GM10248 (cell line): Measurements from ENCODE around the gene ITPR1.

Experiments
- CTCF ChIA-PET: fragments of 300-600 bp; sonication (Branson Sonifier 250); formaldehyde crosslinking; extraction: SDS; loops from one replicate; lab custom pipeline; 2021; ENCODE audit warnings: antibody characterized with exemption; lab: Yijun Ruan, JAX
- POLR2A ChIA-PET: fragments of 350-650 bp; sonication (Branson Sonifier 250); formaldehyde crosslinking; extraction: SDS; loops from one replicate; lab custom pipeline; 2020; ENCODE audit warnings: antibody characterized with exemption; lab: Yijun Ruan, JAX
- DNase-seq: peaks from one replicate; pipeline ENCODE4 v3.0.0; 2012; ENCODE audit errors: extremely low spot score
- TF ChIP-seq, protein P1 (sequence below): IDR thresholded peaks from 2 replicates; pipeline ENCODE4 v1.5.1; 2012; ENCODE audit warnings: mild to moderate bottlenecking, low read depth; ENCODE audit errors: extremely low read depth, missing control alignments, control extremely low read depth

Gene ITPR1

DNA sequence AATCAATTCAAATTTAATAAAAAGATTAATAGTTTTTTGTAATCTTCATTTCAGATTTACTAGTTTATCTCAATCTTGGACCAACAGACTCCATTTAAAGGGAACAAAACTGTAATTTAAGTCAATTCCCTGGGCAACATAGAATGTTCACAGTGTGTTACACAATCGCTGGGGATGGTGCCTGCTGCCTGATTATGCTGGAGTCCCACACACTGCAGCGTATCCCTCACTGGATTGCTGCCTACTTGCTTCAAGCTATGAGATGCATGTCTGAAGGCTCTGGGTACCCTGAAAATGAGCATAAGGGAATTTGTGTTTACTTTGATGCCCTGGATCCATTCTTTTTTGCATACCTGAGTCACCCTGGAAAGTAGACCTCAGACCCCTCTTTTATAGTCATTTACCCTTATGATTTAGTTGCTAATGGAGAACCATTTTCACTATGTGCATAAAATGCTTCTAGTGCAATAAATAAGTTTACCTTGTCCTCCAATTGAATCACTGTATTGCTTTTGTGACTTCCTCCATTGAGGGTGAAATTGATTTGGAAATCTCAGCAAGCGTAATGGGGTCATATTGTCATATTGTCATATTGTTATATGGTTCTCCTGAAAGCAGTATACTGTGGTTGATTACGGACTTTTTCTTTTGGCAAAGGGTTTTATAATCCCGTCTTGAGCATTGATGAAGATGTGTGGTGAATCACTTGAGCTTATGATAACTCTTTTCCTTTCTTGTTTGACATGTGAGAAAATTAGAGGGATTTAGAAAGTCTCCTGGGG lies 35.9 kb downstream of the ITPR1 start:
- POLR2A ChIA-PET = no interaction called here

DNA sequence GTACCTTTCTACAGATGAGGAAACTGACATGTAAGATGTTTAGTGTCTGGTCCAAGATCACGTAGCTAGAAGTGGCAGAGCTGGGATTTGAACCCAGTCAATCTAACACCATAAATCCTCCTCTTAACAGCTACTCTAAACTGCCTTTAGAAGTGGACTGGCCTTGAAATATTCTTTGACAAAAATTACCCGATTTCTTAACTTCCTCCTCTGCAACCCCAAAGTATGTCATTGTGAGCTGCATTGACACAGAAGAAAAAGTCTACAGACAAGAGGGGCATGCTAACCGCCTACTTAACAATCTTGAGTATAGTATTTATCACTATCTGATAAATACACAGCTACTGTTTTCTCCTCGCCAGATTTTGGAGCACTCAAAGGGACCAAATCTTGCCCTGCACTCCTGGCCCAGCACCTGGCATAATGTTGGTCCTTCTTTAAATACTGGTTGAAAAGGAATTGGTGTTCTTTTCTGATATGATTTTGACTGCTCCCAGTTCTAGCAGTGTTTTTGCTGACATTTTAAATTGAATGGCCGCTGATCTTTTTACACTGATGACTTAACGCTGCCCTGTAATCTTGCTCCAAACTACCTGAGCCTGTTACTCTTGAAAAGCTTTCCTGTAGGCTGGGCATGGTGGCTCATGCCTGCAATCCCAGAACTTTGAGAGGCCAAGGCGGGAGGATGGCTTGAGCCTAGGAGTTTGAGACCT lies 36.9 kb downstream of the ITPR1 start:
- POLR2A ChIA-PET = interaction anchor here (0.5 kb wide), 1 partner anchor 37 kb away, joined by 7 read pairs; the partner anchor contains the start of gene ITPR1
- TF ChIP-seq, protein P1, sequence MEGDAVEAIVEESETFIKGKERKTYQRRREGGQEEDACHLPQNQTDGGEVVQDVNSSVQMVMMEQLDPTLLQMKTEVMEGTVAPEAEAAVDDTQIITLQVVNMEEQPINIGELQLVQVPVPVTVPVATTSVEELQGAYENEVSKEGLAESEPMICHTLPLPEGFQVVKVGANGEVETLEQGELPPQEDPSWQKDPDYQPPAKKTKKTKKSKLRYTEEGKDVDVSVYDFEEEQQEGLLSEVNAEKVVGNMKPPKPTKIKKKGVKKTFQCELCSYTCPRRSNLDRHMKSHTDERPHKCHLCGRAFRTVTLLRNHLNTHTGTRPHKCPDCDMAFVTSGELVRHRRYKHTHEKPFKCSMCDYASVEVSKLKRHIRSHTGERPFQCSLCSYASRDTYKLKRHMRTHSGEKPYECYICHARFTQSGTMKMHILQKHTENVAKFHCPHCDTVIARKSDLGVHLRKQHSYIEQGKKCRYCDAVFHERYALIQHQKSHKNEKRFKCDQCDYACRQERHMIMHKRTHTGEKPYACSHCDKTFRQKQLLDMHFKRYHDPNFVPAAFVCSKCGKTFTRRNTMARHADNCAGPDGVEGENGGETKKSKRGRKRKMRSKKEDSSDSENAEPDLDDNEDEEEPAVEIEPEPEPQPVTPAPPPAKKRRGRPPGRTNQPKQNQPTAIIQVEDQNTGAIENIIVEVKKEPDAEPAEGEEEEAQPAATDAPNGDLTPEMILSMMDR = no peak
- CTCF ChIA-PET = interaction anchor here (1.0 kb wide), 1 partner anchor 12 kb away, joined by 3 read pairs; no protein-coding TSS in a partner anchor
- DNase-seq = no peak

More for the DNA sequence above, 35.9 kb downstream of the ITPR1 start:
- CTCF ChIA-PET = interaction anchor here (1.1 kb wide), 1 partner anchor 91 kb away, joined by 4 read pairs; no protein-coding TSS in a partner anchor
- TF ChIP-seq, protein P1 = no peak
- DNase-seq = no peak

DNA sequence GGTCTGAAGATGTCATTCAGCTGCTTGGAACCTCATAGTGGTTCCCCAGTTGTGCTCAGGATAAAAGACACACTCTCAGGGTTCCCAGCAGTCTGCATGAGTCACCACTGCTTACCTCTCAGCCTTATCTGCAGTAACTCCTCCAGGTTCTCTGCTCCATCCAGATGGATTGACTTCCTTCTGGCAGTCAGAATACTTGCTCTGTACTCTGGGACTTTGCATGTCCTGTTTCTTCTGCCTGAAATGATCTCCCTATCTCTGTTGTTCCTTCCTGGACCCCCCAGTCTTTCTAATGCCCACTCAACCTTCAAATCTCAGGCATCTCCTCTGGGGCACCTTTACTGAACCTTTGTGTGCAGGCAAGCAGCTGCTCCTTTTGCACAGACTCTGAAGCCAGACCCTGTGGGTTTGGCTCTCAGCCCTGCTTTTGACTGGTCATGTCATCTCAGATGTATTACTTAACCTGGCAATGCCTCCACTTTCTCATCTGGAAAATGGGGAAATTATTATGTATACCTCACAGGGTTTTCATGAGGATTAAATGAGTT lies 38.4 kb downstream of the ITPR1 start:
- TF ChIP-seq, protein P1 = no peak
- ChIA-PET POLR2A (no interaction called here), CTCF (no interaction called here)
- DNase-seq = no peak

DNA sequence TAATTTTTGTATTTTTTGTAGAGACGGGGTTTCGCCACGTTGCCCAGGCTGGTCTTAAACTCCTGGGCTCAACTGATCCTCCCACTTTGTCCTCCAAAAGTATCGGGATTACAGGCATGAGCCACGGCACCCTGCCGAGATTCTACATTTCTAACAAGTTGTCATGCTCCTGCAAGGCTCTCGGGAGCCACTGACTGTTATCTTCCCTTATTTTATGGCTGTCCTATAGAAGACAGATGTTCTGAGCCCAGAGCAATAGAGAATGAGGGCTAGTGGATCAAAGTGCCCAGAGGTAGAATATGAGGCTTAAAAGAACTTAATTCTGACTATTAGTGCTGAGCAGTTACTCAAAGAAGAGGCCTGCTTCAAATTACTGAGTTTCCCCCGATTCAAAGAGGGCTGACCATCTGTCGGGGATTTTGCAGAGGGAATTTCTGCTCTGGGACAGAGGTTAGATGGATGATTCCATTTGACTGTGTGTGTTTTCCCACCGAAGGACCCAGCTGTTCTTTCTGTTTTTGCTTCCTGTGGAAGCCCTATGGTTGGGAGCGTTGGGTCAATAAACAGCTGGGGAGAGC lies 39.5 kb downstream of the ITPR1 start:
- ChIA-PET POLR2A (interaction anchor here (0.9 kb wide), 1 partner anchor 39 kb away, joined by 3 read pairs; no protein-coding TSS in a partner anchor), CTCF (interaction anchor here (0.7 to 1.4 kb wide), 3 partner anchors 8 to 14 kb away, joined by 3 read pairs; no protein-coding TSS in a partner anchor)
- no peak for DNase-seq
- TF ChIP-seq, protein P1 = no peak

DNA sequence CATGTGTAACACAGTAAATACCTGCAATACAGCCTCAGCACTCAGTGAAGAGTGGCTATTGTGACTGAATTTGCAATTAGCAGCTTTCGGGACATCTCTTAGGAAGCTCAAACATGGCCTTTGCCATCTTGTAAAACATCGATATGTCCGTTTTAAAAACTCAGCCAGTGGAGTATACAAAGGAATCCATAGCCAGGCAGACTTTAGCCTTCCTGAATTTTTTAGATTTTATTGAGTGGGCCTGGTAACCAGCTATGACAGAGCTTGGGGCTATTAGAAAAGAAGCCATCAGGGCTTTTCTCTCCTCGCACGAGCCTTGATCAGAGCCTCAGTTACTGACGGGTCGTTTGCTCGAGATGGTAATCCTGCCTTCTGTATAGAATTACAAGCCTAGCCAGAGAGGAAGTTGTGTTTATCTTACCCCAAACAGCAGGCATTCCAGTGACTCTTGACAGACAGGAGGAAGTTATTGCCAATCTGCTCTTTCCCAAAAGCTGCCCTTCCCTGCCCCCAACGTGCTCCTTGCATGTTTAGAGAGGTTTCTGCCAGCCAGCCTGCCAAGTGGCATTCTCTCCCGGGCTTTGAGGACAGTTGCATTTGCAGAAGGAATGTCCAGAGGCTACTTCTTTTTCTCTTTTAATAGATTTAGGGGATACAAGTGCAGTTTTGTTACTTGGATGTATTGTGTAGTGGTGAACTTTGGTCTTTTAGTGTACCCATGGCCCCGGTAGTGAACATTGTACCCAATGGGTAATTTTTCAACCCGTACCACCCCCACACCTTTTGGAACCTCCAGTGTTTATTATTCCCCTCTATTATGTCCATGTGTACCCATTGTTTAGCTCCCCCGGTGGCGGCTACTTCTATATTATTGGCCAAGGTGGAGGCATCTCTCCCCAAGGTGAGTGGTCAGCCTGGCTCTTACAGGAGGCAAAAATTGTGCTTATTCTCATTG lies 40.6 kb downstream of the ITPR1 start:
- TF ChIP-seq, protein P1 = no peak
- ChIA-PET POLR2A (interaction anchor here (0.9 kb wide), 1 partner anchor 40 kb away, joined by 3 read pairs; no protein-coding TSS in a partner anchor), CTCF (interaction anchor here (0.7 to 1.4 kb wide), 5 partner anchors 9 to 38 kb away, joined by 3 read pairs; no protein-coding TSS in a partner anchor)
- DNase-seq = no peak
